ENCODE results near the gene DNAJB5.

The DNAJB5 gene

DNA sequence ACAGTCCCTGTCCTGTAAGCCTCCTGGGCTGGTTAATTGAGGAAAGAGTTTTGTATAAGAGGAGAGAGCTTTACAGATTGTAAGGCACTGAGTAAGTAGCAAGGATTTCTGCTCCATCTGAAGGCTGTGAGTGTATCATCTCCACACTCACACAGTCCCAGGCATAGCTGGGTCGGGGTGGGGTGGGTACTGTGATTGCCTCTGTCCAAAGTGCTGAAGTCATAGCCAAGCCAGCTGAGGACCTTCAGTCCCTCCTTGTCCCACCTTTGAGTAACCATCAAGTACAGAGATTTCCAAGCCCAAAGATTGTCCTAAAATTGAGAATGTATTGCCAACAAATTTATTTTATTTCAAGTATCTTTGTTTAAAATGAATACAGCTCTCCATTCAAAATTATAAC lies 5.5 kb upstream of the DNAJB5 start:
- peak; percentile 51 for DNase-seq

GRCh38 chr9:34985311-34985899 lies 4.1 kb upstream of the DNAJB5 start:
- DNase-seq = peak; percentile 44

DNA sequence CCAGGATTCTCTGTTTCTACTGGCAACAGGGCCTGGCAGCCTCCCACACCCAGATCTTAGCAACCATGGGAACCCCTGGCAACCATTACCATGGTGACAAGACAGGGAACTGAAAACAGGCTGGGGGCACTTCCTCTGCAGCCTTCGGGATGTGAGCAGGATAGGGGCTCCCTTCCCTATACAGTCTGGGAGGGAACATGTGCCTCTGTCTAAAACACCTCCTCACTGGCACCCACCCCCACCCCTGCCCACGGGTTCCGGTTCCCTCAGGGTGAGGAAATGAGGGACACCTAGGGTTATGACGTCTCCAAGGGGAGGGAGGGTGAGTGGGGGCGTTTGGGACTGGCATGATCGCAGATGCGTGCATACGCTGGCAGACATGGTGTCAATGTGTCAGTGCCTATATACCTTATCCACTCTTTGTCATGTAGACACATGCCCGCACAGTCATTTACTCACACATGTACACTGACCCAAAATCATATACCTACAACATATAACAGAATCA lies 3.0 kb upstream of the DNAJB5 start:
- no peak for DNase-seq

- no peak for DNase-seq
These were observed 2.2 kb upstream of the DNAJB5 start for GRCh38 chr9:34987160-34987901.

GRCh38 chr9:34988218-34989002 lies 1.1 kb upstream of the DNAJB5 start:
- no peak for DNase-seq

GRCh38 chr9:34989946-34990635 lies 546 bp downstream of the DNAJB5 start:
- DNase-seq = peak; percentile 64

GRCh38 chr9:34990908-34991606 lies 1.5 kb downstream of the DNAJB5 start:
- no peak for DNase-seq

DNA sequence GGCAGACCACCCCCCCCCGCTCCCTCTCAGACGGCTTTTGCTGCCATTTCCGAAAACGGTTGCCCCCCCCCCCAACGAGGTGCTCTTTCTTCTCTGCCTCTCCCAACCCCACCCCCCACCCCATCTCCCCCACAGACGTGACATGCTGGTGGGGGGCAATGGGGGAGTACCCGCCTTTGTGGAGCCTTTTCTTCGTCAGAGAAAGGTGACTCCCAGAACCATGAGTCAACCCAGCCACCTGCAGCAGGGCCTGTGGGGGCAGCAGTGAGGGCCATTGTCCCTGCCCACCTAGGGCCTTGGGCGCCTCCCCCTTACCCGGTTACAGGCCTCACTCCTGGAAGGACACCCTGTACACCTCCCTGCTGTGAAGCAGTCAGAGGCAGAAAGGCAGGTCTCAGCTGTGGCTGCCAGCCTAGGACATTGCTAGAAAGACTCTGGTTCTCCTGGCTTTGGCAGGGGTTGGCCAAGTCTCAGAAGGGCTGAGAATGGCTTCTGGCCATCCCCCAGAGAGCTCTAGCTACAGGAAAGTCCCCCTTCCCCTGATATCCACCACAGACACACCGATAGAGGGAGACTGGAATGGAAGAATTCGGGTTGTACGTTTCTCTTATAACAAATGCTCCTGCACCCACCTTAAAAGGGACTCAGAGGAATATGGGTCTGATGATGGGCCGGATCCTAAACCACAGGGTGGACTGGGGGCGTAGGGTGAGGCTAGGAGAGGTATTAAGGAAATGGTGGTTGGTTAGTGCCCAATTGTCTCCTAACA lies 2.2 kb downstream of the DNAJB5 start:
- no peak for DNase-seq

DNA sequence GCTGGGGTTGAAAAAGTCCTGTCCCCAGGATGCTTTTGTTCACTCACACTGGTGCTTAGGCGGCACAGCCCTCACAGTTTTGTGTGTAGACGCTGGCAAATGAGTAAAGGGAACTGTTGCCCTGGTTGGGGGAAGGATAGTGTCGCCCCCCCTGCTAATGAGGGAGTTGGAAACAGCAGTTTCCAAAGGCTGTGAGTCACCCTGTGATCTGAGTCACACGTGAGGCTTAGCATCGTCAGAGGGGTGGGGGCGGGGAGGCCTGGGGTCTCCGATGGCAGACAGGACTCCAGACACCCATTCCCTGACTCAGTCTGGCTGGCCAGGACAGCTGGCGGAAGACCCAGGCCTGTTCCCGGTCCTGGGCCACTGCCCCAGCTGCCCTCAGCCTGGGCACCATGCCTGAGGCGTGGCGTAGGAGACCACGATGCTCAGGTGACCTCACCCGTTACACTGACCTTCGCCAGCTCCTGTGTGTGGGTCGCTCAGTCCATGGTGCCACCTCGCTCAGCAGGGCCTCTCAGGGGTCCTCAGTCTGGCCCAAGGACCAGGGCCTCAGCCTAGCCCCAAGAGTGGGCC lies 2.9 kb downstream of the DNAJB5 start:
- DNase-seq = peak; percentile 92

GRCh38 chr9:34993502-34994259 lies 4.1 kb downstream of the DNAJB5 start:
- DNase-seq = peak; percentile 65

DNA sequence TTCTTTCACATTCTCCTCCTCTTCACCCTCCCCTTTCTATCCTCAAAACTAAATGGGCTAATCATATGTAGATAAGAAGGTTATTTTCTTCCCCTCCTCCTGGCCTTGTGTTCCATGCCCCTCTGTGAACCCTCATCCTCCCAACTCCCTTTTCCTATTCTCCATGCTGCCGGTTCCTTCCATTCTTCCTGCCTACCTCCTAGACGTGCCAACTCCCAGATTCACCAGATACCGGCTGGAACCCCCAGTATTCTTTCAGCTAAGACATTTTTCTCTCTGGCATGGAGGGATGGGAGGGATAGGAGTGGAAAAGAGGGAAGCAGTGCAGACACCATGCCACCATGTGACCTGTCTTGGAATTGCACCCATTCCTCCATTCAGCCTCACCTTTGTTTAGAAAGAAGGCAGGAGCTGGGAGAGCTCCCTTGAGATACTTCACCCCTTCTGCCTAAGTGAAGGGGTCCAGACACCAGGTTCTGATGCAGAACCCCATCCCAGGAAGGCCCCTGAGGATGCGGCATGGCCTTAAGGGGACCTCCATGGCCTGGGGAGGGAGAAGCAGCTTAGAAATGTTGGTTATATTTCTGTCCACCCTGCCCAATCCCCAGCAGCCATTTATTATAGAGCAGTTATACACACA lies 4.8 kb downstream of the DNAJB5 start:
- DNase-seq = peak; percentile 54

GRCh38 chr9:34994900-34995669 lies 5.5 kb downstream of the DNAJB5 start:
- DNase-seq = no peak

DNA sequence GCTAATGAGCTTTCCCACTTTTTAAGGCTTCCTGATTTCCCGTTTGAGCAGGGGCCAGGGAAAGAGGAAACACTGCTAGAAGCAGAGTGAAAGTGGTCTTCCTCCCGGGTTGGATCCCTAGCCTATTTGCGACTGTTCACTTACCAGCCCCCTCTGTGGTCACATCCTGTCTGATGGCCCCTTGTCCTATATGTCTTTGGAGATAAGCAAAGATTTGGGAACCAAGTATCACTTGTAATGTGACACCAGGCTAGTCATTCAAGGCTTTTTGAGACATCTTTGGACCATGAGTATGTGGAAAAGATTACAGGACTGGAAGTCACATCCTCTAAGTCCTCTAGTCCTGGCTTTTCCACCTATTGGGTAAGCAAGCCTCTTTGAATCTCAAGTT lies 6.1 kb downstream of the DNAJB5 start:
- DNase-seq = no peak

GRCh38 chr9:34996181-34996904 lies 6.8 kb downstream of the DNAJB5 start:
- DNase-seq = no peak

GRCh38 chr9:34996905-34997279 lies 7.3 kb downstream of the DNAJB5 start:
- DNase-seq = no peak

GRCh38 chr9:34997379-34997781 lies 7.8 kb downstream of the DNAJB5 start:
- DNase-seq = no peak

DNA sequence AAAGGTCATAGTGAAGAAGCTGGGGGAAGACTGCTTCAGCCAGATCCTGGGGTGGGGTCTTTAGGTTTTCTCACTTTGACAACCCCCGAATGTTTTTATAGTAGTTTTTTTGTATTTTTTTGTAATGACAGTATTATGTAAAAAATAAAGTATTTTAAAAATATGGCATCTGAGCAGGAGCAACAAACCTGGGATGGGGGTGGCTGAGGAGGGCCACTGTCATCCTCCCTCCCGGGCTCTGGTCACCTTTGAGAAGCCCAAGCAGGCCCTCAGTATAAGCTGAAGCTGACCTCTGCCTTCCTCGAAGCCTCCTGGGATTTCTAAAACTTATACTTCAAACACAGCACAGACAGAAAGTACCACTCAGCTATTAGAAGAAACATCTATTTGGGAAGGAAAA lies 8.7 kb downstream of the DNAJB5 start:
- no peak for DNase-seq

DNA sequence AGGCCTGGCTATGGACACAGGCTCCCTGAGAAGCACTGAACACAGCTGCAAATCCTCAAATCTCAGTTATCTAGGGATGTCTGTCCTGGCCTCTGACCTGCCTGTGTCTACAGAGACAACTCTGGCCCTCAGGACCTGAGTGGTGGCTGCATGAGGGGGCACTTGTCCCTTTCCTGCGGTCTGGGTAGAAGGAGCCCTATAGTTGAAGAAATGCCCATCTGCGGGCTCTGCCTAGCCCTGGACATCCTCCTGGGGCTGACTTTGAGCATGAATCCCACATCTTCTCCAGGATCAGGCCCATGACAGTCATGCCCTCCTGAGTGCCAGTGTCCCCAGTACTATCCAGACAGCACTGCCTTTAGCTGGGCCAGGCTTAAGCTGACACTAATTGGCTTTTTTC lies 10.0 kb downstream of the DNAJB5 start:
- DNase-seq = no peak
